Stimulated activated CD4-positive, alpha-beta T cell treated with anti-CD3 and anti-CD28 coated beads, Interleukin-4, amount 100 ng/mL, for 4 hours (primary cell): ENCODE measurements around the gene RBM19.

ENCODE experiments used
- DNase-seq, 2 experiments: peaks; one replicate each; pipeline ENCODE4 v3.0.0-alpha.2; 2020

Gene RBM19

DNA sequence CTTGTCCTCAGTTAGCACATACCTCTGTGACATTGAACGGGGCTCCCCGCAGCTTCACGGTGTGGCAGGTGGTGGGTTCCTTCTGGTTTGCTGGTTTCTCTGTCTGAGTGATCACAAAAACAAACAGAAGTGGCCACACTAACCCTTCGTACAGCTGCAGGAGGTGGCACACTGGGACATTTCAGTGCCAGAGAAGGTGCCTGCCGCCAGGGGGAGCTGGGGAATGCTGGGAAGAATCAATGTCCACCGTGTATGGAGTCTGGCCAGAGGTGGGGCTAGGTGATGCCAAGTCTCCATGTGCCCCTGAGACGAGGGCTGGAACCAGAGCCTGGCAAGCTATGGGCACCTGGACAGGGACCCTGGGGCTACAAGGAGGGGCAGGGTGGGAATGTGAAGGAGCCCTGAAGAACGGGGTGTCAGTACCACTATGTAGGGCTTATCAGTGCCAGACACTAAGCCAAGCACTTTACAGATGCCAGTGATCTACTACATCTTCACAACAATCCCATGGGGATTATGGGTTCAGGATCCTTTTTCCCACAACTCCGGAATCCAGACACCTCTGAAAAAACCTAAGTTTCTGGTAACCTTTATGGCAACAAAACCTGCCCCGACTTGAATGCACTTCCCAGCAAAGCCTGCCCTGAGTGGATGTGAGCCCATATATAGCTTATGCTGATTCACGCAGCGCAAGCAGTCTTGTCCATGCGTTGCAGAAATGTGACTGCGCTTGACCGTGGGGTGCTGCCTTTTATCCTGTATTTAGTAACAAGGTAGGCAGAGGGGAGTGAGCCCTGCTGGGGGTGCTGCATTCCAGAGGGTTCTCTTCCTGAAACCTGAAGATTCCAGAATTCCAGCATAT is 10.8 kb downstream of the RBM19 start:
- no peak for DNase-seq

DNA sequence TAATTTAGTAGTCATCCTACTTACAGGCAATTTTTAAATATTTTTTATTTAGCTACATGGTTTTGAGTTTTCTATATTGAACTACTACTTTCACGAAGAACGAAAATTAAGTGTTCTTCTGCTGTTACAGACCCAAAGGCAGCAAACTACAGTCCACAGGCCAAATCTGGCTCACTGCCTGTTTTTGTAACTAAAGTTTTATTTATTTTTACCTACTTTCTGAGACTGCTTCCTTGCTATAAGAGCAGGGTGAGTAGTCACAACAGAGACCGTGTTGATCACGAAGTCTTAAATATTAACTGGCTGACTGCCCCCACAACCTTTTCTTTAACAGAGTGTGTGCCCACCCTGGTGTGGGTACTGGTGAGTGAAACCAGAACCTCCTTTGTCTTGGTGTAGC is 11.6 kb downstream of the RBM19 start:
- no peak for DNase-seq

DNA sequence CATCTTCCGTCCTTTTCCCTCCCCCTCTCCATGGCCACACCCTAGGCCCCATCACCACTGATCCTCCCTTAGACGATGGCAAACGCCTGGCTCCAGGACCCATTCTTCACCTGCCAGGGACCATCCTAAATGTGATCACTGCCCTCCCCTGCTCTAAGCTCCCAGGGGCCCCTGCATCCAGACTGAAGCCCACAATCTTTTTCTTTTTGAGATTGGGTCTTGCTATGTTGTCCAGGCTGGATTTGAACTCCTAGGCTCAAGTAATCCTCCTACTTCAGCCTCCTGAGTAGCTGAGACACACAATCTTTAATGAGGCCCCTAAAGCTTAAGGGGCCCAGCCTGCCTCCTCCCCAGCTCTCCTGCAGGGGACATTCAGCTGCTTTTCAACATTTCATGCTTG is 15.3 kb downstream of the RBM19 start:
- no peak for DNase-seq

DNA sequence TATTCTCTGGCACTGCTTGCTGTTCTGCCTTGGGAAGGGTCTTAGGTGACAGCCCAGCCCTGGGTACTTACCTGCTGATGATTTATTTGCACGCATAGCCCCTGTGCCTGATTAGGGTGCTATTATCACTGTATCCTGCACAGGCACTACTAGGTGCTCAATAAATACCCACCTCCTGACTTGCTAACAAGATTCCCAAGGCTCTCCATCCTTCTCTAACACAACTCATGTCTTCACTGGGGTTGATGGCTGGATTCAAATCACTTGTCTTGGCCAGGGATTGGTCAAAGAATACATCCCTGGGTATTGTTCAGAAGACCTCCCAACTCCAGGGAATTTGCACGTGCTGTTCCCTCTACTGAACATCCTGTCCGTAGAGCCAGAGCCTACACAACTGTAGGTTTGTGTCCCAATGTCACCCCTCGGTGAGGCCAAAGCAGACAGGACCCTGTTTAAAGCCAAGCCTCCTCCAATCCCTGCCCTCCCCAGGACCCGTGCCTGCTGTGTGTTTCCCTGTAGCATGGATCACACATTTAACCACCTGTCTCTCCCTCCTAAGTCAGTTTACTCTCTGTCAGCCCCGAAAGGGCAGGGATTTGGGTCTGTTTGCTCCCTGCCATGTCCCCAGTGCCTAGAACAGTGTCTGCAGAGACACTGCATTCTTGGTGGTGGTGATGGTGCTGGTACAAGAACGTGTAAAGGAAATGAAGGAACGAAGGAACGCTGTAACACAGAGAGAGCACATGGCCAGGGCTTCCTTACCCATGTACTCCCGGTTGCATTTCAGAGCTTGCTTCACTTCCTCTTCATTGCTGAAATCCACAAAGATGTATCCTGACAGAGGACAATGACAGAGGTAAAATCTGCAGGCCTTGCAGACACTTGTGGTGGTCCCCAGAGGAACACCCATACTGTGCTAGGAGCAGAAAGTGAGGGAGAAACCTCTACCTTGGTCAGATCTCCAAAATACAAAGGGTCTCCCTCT is 16.5 kb downstream of the RBM19 start:
- DNase-seq = no peak

DNA sequence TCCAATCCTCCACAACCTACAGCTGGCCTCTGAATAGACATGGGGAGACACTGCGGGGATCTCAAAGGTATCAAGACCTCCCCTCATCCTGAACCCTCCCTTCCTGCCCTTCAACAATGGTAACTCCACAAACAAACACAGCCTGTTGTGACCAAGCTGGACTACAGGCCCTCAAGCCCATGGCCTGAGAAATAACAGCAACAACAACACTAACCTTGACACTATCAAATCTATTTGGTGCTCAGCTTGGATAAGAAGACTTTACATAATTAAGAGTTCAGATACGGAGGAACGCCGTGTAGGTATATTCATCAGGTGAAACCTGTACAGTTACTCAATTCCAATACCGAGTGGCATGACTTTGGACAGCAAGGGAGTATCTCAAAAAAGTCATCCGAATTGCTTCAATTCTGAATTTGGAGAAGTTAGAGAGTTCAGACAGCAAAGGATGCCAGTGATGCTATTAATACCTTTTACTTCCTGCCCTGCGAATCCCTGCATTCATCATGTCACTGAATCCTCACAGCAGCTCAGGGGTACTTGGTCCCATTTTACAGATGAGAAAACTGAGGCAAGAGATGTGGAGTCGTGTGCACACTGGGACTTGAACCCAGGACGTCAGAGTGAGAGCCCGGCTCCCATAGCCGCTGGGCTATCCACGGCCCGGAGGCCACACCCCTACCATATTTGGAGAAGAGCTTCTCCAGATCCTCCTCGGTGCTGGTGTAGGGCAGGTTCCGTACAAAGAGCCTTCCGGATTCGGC is 17.8 kb downstream of the RBM19 start:
- no peak for DNase-seq

DNA sequence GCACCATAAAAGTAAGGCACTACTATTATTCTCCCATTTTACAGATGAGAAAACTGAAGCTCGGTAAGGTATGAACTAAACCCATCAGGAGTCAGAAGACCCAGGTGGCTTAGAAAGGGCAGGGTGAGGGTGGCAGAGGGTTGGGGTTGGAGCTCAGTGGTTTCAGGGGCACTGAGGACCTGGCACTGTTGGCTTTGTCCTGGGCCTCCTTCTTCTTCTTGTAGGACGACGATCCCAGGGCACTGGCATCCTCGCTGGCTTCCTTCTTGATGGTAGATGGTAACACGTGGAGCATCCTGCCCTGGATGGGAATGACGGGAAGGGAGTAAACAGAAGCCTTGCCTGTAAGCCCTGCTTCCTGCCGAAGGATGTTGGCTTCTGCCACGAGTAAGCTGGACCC is 19.9 kb downstream of the RBM19 start:
- DNase-seq = no peak

DNA sequence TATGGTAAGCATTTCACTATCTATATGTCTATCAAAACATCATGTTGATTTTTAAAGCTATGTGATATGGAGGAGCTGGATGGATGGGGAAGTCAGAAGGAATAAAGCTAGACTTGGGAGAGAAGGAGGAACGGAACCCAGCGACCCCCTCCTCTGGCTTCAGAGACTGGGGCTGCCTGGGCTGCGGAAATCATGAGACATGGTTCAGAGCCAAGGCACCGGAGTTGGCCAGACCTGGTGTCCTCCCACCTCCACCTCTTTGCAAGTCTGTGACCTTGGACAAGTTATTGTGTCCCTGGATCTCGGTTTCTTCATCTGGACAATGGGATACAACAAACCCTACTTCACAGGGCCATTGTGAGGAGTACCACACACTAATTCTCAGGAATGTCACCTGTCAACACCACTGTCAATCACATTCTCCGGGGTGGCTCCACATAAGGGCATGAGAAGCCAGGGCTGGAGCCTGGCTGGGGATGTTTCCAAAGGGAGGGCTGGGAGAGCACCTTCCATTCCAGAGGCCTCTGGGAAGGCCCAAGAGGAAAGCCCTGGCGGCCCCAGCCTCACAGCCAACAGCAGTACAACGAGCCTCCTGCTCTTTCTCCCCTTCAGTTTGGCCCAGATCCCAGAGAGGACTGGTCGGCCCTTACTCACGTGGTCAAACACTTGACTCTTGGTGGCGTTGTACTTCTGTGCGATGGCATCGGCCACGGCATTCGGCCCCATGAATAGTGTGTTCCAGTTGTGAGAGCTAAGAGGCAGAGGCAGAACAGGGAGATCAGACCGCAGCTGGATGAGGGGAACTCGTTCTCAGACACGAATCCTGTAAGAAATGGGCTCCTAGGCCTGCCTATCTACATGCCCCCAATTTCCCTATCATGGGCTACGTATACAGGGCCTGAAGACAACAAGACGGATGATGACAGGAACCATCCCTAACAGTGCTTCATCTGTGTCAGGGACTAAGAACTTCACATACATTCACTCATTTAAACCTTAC is 20.7 kb downstream of the RBM19 start:
- DNase-seq = no peak

DNA sequence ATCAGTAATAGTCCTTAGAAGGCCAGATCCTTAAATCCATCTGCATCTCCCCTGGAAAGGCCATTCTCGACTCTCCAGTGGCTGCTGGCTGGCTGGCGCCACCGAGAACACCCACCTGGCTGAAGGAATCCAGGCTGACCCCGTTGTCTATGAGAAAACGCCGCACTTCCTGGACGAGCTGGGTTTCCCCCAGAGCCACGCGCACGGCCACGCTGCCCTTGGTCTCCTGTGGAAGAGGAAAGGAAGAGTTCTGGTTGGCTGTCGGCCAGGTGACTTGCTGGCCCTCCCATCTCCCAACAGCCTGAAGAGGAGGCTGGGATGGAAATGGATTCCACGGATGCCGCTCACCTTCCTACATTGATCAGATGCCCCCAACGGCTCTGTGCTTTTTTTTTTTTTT is 23.9 kb downstream of the RBM19 start:
- DNase-seq = no peak

DNA sequence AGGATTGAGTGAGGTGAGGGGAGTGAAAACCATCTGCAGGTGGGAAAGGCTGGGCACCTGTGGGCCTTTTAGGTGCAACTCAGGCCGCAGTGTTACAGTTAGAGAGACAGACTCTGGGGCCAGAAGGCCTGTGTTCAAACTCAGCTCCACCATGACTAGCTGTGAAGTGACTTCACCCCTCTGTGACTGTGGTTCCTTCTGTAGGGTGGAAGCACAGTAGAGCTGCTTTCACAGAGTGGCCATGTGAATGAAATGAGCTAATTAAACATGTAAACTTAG is 25.0 kb downstream of the RBM19 start:
- no peak for DNase-seq

DNA sequence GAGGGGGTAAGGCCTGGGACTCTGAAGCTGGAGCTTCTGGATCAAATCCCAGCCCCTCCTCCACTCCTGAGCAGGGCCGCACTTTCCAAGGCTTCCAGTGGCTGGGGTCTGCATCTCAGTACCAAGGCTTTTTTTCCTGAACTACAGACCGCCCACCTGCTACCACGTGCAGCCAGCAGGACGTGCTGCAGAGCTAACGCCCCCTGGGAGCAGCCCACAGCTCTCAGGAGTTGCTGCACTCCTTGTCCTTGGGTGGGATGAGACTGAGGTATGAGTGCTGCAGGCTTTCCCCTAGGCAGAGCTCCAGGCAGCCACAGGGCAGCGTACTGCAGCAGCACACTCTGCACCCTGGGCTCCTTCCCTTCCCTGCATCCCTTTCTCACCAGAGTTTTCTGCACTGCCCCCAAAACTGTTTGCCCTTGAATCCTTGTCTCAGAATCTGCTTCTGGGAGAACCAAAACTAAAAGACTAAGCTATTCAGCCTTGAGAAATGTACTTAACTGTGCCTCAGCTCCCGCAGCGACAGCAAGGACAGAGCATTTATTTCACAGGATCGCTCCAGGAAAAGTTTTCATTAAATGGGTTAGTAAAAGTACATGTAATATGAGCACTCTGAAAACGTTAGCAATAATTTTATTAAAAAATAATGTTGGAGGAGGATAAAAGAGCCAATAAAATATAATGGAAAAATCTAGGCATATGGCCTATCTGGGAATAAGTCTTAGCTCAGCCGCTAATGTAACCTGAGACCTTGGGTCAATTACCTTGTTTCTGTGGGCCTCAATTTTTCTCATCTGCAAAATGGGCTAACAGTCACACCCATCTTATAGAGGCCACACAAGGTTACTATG is 25.5 kb downstream of the RBM19 start:
- no peak for DNase-seq

DNA sequence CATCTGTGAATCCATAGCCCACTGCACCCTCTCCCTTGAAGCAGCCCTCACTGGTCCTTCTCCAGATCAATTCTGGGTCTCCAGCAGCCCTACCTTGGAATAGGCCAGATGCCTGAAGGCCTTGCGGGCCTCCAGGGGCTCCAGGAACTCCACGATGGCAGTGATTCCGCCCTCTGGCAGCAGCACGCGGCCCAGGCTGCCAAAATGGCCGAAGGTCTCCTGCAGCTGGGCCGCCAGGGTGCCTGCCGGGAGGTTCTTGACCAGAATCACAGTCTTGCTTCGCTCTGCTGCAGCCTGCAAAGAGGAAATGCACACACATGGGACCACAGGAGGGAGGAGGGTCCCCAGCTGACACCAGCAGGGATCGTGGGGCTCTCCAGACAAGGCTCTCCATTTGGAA is 26.3 kb downstream of the RBM19 start:
- no peak for DNase-seq

DNA sequence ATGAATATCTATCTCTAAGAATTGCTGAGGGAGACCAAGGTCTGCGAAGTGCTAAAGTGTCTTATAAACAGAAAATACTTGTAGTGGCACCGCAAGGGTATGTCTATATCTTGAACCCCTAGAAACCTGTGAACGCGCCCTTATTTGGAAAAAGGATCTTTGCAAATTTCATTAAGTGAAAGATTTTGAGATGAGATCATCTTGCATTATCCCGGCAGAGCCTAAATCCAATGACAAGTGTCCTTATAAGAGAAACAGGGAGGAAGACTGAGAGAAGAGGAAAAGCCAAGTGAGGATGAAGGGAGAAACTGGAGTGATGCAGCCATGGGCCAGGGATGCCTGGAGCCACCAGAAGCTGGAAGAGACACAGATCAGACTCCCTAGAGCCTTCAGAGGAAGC is 27.7 kb downstream of the RBM19 start:
- no peak for DNase-seq

DNA sequence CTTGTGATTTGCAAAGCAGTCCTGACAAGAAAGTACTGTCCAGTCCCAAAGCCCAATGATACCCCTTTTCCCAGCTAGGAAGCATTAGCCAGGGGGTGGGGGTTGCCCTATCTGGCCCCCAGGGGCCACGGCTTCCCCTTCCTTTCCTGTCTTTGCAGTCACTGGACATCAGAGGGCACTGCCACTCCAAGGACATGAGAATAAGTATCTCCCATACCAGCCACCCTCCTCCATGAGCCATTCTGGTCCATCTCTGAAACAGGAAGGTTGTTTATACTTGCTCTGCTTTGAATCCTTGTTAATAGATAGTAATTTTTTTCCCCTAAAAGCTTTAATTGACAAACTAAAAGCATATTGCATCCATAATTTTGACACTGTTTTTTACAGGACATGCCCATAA is 29.7 kb downstream of the RBM19 start:
- DNase-seq = no peak

DNA sequence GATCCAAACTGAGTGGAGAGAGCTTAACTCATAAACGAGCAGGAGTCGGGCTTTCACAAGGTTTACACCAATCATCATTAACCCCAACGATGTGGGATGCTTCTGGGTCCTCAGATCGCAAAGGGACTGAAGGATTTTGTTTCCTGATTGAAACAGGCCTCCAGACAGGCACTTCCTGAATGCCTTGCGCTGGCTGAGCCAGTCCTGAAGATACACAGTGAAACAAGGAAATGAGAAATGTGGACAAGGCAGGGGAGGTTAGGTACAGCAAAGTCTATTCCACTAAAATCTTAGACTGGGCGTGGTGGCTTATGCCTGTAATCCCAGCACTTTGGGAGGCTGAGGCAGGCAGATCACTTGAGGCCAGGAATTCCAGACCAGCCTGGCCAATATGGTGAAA is 30.7 kb downstream of the RBM19 start:
- DNase-seq = no peak

DNA sequence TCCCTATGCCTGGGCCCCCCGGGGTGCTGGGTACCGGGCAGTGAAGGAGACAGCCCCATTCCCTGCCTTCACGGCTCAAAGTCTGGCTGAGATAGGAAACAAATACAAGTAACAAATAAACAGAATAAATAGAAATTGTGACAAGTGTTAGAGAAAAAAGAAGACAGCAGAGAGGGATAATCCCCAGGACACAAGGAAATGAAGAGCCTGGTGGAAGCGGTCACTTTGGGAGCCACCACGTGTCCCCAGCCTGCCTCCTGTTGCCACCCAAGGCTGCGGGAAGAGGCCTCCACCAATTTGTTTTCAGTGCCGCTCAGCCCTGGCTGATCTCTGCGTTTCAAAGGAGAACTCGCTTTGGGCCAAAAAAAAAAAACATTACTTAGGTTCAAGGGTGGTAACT is 31.2 kb downstream of the RBM19 start:
- no peak for DNase-seq

DNA sequence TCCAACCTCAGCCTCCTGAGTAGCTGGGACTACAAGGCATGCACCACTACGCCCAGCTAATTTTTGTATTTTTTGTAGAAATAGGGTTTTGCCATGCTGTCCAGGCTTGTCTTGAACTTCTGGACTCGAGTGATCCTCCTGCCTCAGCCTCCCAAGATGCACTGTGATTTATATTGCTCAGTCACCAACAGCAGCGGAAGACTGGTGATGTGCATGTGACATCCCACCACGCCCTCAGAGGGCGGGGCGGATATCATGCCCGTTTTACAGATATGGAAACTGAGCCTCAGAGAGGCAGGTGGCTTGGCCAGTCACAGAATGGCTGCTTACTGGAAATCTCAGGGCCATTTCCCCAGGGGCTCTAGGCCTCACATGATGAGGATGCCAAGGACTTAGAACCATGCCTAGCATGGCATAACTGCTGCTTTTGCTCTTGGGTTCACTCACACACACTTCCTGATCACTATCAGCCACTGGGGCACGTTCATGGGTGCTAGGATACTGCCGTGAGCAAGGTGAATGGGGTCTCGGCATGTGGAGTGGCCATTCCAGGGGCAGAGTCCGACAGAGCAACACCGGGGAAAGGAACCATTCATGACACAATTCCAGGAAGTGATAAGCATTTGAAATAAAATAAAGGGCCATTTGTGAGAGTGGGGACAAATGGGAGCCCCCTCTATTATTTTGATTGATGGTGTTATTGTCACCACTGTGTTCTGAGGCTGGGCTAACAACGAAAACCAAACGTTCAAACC is 31.9 kb downstream of the RBM19 start:
- no peak for DNase-seq

DNA sequence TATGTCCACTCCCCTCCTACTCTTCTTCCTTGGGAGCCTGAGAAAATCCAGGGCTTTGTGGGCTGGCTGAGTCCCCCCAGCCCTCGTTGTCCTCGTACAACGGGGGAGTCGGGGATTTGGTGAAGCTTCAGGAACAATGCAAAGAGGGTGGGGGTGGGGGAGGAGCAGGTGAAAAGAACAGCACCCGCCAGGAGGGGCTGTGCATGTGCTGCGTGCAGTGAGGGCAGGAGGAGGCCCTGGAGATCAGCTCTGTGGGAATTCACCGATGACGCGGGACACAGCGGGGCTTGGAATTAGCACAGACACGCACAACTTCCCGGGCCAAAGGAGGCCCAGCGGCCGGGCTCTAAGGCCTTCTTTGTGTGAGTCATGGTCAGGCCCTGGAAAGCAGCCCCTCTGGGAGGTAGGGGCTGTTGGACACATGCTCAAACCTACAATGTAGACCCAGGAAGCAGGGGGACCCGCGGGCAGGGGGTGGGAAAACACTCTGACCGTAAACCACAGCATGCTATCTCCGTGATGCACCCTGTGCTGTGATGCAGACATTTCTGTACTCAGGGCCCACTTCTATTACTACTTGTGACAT is 32.8 kb downstream of the RBM19 start:
- no peak for DNase-seq

DNA sequence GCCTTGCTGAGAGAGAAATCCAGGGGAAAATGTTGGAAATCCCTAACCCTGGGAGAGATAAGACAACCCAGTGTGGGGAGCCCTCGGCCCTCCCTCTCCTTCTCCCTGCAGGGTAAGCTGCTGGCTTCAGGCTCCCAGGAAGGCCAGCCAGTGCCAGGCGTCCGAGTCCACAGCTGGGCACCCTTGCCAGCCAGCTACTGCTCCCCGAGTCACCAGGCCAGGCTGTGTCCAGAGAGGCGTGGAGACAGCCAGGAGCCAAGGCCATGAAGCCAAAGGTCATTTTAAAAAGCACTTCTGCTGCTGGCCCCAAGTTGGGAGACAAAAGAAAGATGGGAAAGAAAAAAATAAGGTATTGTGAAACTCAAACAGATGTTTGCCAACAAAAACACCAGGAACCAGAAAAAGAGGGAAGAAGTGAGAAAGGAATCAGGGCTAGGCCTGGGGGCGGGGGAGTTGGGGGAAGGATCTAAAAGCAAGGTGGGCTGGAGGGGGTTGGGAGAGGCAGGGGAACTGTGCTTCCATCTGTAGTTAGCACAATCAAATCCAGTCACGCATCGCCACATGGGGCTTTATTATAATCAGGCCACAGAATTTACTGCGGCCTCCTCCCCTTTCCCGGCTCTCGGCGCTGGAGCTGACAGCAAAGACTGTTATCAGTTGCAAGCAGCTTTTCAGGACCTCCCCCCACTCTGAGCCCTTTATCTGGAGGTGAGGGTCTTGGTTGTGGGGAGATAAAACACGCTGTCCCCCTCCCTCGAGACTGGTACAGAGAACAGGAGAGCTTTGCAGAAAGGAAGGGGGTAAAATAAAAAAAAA is 33.5 kb downstream of the RBM19 start:
- DNase-seq = no peak

DNA sequence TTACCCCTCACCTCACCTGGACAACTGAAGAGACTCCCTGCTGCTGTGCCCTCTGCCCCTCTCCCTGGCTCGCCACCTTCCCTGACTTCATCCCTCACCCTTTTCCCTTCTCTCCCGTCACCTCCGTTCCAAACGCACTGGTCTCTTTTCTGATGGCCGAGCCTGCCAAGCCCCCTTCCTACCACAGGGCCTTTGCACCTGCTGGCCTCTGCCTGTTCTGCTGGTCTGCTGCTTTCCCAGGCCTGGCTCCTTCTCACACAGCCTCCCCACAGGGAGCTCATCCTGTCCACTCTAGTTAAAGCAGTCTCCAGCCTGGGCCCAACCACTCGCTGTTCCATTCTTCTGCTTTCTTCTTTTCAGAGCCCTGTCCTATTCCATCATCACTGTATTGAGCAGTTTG is 34.6 kb downstream of the RBM19 start:
- no peak for DNase-seq
